Activated T-cell treated with anti-CD3 and anti-CD28 coated beads, Interleukin-2, amount 50 U/mL, for 48 hours (primary cell): ENCODE results near the gene KCNB1.

Experiments used
- DNase-seq, 2 experiments: peaks; one replicate each; pipeline ENCODE4 v3.0.0-alpha.2; 2020

The KCNB1 gene

DNA sequence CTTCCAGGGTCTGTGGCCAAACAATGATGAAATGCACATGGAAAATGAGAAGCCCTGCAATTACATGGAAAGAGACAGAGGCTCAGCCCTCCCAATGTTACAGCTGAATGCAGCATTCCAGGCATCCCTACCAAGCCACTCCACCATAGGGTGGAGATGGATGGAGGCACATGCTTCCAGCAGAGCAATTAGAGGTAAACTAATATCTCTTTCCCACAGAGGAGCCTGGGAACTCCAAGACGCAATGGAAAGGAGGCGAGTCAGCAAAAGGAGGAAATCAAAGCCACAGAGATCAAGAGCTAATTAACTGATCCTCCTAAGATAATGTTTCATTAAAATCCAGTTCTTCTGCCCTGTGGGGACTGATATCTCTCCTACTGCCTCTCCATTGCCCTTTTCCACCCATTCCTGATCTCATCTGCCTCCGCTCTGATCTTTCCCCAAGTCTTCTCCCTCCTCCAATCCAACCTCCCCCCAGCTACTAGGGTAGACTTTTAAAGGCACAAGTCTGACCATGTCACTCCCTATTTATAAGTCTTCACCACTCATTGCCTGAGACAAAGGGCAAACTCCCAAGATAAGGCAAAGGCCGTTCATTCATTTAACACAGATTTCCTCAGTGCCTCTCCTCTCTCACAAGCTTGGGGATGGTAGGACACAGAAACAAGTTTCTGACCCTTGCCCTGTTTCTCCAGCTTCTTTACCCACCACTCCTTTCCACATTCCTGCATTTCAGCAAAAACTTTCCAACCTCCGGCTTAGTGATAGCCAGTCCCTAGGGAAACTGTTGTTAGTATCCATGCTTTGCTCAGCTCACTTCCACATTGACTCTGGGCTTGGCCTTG is 14.3 kb upstream of the KCNB1 start:
- no peak for DNase-seq

DNA sequence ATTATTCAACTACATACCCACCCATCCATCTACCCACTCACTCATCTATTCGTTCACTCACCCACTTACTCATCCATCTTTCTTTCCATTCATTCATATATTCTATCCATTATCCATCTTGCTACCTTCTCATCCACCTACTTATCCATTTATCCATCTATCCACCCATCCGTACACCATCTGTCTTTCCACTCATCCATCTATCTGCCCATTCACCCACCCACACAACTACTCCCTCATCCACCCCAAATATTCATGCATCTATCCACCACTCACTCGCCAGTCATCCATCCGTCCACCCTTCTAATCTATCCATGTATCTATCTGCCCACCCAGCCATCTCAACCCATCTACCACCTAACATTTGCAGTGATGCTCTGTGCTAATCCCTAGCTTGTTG is 13.6 kb upstream of the KCNB1 start:
- no peak for DNase-seq

DNA sequence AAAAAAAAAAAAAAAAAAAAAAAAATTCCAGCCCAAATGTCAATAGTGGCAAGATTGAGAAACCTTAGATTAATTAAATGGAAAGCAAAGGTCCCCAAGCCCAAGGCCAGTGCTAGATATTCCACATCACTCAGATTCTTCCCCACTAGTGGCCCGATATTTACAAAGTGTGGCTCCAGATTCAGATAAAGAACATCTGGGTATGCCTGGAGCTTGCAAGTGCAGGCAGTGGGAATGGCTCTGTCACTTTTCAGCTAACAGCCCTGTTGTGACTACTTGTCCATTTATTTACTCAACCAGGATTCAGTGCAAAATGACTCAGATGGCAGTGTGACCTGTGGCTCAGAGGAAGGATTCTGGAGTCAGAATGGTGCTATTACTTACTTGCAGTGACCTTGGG is 8.2 kb upstream of the KCNB1 start:
- no peak for DNase-seq

DNA sequence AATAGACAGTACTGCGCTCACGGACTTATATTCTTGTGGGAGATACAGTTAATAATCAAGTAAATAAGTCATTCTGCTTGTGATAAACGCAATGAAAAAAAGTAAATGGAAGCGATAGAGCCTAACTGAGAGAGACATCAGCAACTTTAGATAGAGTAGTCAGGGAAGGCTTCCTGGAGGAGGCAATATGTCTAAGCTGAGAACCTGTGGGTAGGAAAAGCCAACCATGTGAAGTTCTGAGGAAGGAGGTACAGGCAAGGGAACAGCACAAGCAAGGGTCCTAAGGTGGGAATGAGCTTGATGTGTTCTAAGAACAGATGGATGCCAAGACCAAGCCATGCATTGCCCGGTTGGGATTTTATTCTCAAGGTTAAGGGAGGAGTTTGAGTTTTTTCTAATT is 7.2 kb upstream of the KCNB1 start:
- DNase-seq = no peak

DNA sequence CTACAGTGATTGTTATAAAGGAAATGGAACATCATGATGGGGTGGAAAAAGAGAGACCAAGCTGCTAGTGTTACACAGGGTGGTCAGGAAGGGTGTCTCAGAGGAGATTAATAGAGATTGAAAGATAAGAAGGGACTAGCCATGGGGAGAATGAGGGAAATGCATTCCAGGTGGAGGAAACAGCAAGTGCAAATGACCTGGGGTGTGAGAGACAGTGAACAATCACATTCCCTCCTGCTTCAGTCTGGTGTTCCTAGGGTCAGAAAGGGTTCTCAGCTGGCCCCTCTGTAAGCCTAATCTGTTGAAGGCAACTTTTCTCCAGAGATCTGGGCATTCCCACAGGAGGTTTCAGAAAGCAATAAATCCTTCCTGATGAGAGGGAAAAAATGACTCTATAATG is 3.6 kb upstream of the KCNB1 start:
- DNase-seq = no peak

DNA sequence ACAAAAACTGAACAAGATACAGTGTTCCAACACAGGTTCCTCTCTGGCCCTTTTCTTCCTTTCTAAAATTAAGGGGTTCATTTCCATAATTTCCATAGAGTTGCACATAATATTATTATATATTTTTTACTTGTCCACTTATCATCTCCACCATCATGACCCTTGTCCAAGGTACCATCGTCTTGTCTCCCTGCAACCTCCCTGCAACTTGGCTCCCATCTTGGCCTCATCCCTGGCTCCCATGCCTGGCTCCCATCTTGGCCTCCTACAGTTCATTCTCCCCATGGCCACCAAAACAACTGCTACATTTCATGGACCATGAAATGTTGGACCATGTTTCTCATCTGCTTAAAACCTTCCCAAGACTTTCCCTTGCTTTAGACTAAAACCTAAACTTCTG is 3.1 kb upstream of the KCNB1 start:
- no peak for DNase-seq

DNA sequence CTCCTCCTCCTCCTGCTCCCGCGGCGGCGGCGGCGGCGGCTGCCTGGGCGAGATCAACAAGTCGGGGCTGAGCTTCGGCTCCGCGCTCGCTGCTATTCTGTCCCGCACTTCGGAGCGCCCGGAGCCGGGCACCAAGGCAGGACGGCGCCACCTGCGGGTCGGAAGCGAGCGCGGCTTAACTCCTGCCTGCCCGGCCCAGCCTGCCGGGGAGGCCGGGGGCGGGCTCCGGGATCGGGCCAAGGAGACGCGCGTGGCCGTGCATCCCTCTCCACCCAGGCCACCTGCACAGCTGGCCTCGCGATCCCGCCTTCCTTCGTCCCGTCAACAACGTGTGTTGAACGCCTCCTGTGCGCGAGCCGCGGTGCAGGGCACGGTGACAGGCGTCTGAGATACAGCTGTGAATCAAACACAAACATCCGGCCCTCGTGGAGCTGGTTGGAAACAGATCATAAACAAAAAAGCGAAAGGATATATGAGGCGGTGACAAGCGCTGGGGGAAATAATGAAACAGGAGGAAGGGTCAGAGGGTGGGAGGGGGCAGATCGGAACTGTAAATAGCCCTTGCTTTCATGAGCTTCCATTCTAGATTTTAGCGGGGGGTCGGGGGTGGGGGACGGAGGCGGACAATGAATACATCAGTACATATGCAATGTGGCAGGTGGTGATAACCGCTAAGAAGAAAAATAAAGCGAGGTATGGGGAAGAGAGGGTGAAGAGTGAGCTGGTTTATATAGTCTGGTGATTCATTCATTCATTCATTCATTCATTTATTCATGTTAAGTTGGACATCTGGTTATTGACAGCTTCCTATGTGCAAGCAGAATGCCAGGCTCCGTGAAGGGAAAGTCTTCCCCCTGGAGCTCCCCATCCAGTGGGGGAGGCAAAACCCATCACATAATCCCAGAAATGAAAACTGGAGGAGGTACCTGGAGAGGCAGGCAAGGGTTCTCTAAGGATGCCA is 2.0 kb upstream of the KCNB1 start:
- peak; percentile 80 to 84 for DNase-seq

DNA sequence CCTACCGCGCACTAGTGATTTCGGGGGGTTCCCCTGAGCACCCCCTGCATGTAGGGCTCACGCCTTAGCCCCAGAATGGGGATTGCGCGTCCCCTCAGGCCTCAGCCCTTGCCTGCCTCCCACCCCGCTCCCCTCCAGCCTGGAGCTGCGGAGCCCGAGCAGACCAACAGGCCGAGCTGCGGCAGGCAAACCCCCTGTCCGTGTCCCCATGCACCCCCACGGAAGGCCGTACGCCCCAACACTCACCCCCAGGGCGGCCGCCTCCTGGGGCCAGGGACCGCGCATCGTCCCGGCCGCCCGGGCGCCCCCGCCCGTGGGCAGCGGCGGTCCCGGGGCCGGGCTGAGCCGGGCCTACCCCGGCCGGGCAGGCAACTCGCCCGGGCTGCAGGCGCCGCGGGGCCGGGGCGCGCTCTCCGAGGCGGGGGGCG is 1.2 kb upstream of the KCNB1 start:
- peak in 1 of 2 experiments; percentile 21 for DNase-seq

DNA sequence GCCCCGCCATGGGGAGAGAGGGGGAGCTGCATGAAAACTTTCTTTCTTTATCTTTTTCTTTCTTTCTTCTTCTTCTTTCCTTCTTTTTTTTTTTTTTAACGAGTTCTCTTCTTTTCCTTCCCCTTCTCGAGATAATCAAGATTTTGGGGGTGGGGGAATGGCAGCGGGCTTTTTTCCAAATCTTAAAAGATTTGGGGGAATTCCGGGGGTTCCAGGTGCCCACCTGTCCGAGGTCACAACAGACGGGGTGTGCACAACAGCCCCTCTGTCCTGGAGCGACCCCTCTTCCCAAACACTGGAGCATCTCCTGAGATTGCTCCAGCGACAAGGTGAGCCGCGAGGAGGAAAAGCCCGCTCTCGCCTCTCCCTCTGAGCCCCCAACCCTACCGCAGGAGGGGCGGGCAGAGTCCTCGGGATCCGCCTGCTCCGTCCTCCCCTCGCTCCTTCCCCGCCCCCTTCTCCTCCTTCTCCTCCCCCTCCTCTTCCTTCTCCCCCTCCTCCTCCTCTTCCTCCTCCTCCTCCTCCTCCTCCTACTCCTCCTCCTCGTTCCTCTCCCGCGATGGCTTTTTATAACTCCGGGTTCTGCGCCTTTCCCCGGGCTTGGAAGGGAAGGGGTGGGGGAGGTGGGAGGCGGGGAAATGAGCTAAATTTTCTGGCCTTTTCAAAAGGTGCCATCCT is 689 bp upstream of the KCNB1 start:
- DNase-seq = no peak

DNA sequence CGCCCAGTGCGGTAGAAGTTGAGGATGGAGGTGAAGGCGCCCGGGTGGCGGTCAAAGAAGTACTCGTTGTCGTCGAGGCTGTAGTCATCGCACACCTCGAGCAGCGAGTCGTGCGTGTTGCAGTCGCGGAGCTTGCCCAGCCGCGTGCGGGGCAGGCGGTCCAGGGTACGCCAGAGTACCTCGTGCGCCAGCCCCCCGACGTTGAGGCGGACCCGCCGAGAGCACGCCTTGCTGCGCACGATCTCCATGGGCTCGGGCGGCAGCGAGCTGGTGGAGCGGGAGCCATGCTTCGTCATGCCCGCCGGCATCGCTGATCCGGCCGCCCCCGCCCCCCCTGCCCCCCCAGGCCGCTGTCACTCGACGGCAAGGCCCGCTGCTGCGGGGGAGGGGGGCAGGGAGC is 295 bp downstream of the KCNB1 start:
- DNase-seq = no peak

DNA sequence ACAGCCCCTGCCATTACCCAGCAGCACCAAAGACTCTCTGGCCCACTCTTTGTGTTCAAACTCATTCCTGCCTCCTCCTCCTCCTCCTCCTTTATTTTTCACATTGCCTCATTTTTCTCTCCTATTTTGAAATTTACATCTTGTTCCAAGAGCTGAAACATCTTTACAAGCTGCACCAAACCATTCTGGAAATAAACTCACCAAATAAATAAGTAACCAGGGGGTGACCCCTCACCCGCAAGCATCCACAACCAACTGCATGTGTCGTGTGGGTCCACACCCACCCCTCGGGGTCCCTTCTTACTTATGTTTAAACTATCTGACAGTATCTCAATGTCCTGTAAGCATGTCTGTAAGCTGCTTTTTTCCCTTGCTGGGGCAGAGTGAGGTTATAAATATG is 1.4 kb downstream of the KCNB1 start:
- no peak for DNase-seq

DNA sequence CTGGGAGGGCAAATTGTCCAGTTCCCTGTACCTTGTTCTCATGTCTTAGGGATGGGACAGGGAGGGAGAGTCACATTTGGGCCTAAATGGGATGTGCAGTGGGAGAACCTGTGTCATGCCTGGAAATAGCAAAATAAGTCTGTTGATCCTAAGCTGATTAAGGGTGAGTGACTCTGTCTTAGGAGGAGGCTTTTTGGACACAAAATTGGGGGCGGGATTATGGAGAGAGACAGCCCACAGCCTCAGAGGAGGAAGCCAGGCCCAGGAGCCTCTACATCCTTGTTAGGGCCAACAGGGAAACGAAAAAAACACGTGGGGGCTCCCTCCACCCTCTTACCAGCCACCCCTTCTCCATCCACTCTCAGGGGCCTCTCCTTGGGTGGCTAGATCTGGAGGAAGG is 2.2 kb downstream of the KCNB1 start:
- DNase-seq = no peak

DNA sequence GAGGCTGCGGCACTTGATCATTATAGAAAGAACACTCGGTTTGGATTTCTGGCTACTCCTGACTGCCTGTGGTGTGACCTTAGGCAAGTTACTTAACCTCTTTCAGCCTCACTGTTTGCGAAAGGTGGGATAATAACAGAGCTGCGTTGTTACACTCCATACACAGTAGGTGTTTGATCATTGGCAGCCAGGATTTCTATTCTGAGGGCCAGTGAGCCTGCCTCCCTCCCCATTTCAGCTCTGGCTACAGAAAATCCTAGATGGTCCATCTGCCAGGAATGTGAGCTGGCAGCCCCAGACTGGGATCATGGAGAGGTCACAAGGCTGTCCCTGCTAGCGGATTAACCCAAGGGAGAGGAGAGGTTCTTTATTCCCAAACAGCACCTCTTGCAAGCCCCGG is 2.7 kb downstream of the KCNB1 start:
- no peak for DNase-seq

DNA sequence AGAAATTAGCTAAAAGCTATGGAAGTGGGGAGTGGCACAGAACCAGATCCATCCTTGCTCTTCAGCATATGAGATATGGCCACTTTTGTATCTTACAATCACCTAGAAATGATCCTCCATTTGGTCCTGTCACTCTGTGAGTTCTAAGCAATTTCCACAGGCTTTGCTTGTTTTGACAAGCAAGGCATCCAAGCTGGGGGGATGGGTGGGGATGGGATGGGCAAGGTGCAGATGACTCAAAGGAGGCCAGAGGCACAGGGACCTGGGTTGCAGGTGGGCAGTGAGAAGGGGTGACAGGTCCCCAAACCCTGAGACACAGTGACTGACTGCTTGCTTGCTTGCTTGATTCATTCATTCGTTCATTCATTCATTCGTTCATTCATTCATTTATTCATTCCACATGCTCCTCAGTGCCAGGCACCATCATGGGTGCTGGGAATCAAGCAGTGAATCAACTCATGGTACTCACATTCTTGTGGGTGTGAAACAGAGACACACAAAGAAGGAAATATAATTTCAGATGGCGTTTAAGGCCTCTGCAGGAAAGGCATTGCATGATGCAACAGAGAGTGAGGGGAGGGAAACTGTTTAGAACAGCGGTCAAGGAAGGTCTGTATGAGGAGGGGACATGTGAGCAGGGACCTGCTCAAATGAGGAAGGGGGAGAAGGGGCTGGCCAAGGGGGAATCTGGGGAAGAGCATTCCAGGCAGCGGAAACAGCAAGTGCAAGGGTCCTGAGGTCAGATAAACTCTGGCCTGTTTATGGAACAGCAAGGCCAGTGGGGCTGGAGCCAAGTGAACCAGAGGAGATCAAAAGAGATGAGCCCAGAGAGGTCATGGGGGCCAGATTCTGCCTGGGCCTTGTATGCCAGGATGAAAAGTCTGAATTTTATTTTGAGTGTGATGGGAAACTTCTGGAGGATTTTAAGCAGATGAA is 3.4 kb downstream of the KCNB1 start:
- DNase-seq = no peak

DNA sequence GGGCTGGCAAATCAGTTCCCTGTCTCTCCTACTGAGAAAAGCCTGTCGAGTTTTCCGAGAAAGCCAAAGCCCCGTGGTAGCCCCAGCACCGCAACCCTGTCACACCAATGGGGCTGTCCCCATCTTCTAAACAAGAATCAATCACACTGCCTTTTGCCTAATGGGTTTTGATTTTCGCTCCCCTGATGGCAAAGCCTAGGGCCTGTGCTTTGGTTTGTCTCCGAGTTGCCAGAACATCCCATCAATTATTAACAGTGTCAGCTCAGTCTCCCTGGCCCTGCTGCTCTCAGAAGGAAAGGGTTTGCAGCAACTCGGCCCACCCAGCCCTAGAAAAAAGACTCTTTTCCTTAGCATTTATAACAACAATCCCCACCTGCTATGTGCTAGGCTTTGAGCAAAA is 4.2 kb downstream of the KCNB1 start:
- no peak for DNase-seq

DNA sequence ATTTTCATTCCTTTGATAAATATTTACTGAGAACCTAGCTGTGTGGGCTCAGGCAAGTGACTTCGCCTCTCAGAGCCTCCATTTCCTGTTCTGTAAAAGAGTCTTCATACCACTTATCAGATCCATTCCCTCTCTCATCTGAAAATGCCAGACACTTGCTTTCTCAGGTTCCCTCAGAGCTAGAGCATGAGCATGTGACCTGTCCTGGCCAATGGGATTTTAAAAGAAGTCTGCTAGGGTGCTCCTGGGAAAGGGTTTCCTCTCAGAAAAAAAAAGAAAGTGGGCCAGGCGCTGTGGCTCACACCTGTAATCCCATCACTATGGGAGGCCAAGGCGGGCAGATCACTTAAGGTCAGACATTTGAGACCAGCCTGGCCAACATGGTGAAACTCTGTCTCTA is 5.3 kb downstream of the KCNB1 start:
- no peak for DNase-seq

DNA sequence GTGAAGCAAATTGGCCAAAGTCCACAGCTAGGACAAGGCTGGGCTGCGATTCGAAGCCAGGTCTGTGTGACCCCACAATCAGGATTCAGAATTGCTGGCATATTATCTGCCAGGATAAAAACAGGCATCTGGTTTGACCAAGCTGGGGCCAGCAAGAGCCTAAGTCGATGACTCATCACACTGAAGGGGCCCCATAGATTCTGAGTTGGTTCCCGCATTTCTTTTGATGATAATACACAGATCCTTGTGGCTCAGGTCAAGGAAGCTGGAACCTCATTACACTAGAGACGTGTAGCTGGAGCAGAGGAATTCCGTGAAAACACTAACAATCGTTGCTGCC is 6.5 kb downstream of the KCNB1 start:
- DNase-seq = no peak

DNA sequence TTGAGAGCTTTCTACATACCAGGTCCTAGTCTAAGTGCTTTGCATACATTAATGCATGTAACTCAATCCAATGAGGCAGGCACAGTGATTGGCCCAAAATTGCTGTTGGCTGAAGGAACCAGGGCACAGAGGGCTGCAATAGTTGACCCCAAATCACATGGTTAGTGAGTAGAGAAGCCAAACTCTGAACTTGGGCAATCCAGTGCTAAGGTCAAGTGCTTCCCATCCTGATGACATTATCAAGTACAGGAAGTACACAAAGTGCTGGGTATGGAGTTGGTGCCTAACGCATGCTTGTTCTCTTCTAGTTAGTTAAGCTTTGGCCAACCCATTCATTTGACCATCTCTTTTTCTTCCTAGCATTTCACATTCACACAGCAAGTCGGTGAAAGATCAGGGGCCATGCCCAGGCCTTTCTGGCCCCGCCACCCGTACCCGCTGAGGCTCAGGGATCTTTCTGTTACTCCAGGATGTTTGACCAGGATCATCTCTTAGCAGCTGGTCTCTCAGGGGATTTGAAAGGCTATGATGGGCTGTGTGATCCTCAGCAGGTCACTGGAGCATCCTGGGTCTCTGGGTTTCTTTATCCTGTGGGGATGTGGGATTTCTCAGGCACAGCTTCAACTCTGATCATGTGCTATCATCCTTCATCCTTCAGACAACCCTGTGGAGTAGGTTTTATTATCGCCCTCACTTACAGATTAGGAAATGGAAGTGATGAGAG is 7.0 kb downstream of the KCNB1 start:
- no peak for DNase-seq

DNA sequence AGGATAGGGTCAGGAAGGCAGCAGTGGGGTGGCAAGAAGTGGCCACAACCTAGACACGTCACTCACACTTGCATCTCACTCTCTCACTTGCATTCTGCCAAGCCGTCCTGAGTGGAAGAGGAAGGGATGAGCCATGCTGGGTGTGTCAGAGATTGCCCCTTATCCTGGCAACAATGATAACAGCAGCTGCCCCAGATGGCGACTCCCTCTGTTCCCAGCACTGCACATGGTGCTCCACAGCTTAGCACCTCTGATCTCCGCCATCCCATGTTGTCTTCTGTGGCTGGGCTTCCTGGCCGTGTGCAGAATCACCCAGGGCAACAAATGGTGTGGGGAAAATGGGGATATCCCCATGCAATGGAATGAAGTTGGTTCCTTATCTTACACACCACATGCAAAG is 11.1 kb downstream of the KCNB1 start:
- DNase-seq = no peak

DNA sequence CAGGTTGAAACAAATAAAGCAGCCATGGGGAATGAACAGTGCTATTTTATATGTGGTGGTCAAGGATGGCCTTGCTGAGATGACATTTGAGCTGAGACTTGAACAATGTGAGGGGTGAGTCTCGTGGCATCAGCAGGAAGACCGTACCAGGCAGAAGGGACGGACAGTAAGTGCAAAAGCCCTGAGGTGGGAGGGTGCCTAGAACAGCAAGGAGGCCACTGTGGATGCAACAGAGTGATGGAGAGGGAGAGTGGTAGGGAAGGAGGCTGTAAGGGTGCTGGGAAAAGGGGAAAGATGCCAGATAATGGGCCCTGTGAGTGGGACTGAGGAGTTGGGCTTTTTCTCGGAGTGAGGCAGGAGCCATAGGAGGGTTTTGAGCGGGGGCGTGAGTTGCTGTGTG is 11.5 kb downstream of the KCNB1 start:
- no peak for DNase-seq

DNA sequence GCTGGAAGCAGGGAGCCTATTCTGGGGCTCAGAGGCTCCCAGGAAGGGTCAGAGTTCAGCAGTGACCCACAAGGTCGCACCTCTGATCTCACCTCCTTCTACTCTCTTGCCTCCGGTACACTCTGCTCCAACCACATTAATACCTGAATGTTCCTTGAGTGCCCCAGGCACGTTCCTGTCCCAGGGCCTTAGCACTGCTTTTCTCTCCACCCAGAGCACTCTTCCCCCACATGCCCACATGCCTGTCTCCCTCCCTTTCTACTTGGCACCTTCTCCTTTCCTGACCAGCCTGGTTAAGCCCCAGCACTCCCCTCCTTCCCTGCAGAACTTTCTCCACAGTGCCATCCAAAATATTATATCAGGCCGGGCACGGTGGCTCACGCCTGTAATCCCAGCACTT is 13.4 kb downstream of the KCNB1 start:
- no peak for DNase-seq

DNA sequence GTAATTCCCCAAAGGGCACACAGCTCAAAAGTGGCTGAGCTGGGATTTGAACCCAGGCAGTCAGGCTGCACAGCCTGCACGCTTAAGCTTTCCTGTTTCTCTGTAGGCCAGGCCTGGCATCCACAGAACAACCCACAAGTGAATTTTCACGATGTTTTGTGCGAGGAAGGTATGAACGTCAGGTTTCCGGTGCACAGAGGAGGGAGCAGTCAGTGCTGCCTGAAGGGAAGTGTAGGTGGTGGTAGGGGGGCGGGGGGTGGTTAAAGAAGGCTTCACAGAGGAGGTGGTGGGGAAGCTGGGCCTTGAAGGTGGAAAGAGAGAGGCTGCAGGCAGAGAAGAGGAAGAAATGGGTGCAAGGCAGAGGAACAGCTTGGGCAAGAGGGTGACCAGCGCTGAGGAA is 14.1 kb downstream of the KCNB1 start:
- DNase-seq = no peak
